CD14-positive monocyte (primary cell): ENCODE results near the gene SCCPDH. TPM values are rescaled to one million over a fixed set of nuclear protein-coding genes. Genes with fewer than 3 reads are reported as not detected.

Experiments used
- DNase-seq, 3 donors: peaks; one replicate each; pipeline ENCODE4 v3.0.0-alpha.2; 2011 to 2022
- H2AFZ ChIP-seq: 2 replicates; pipeline ENCODE4 v1.6.0; 2012; ENCODE audit warnings: mild to moderate bottlenecking, low read depth, low read length, inconsistent platforms; ENCODE audit not compliant: insufficient read depth, poor library complexity, severe bottlenecking
- H3K27ac ChIP-seq, 2 donors: 1 replicate in 1 of 2; 2 replicates in 1 of 2; pipeline ENCODE4 v1.5.1; 2012 to 2013; ENCODE audit warnings: low read length in 2 of 2, control low read depth in 1 of 2, inconsistent platforms in 1 of 2, low read depth in 1 of 2, mild to moderate bottlenecking in 1 of 2
- H3K27me3 ChIP-seq, 2 donors: one replicate each; pipeline versions ENCODE4 v1.6.0 to v1.6.1; 2011 to 2013; ENCODE audit warnings: low read length in 2 of 2; ENCODE audit not compliant: control insufficient read depth in 2 of 2, insufficient read depth in 2 of 2
- H3K36me3 ChIP-seq, 2 donors: replicated peaks in 1 of 2; 1 replicate in 1 of 2; 2 replicates in 1 of 2; pipeline versions ENCODE4 v1.5.1 to v1.6.1; 2012 to 2013; ENCODE audit warnings: low read length in 2 of 2, control low read depth in 1 of 2, inconsistent platforms in 1 of 2, mild to moderate bottlenecking in 1 of 2; ENCODE audit not compliant: insufficient read depth in 2 of 2, control insufficient read depth in 1 of 2
- H3K4me1 ChIP-seq, 2 donors: 1 replicate in 1 of 2; 2 replicates in 1 of 2; pipeline versions ENCODE4 v1.5.1 to v1.6.1; 2012 to 2013; ENCODE audit warnings: low read length in 2 of 2, control low read depth in 1 of 2, inconsistent platforms in 1 of 2, mild to moderate bottlenecking in 1 of 2, moderate library complexity in 1 of 2; ENCODE audit not compliant: insufficient read depth in 2 of 2, control insufficient read depth in 1 of 2
- H3K4me2 ChIP-seq: replicated peaks from 2 replicates; pipeline ENCODE3; 2012; ENCODE audit warnings: low read length, moderate library complexity, mild to moderate bottlenecking; ENCODE audit not compliant: poor library complexity, severe bottlenecking; ENCODE audit errors: extremely low read depth
- H3K4me3 ChIP-seq, 3 experiments: fragments of 200-600 bp in 1 of 3; sonication (generic) in 1 of 3; replicated peaks in 1 of 3; 1 replicate in 2 of 3; 2 replicates in 1 of 3; pipeline ENCODE4 v1.5.1; 2011 to 2013; ENCODE audit warnings: low read length in 3 of 3, mild to moderate bottlenecking in 3 of 3, control low read depth in 2 of 3, low read depth in 2 of 3, inconsistent platforms in 1 of 3, moderate library complexity in 1 of 3
- H3K79me2 ChIP-seq: 2 replicates; pipeline ENCODE4 v1.6.0; 2012; ENCODE audit warnings: mild to moderate bottlenecking, control low read depth, inconsistent platforms, low read length, moderate library complexity; ENCODE audit not compliant: insufficient read depth
- H3K9ac ChIP-seq: 2 replicates; pipeline ENCODE4 v1.6.0; 2017; ENCODE audit warnings: low read length, mild to moderate bottlenecking; ENCODE audit not compliant: insufficient read depth, poor library complexity, severe bottlenecking
- H3K9me3 ChIP-seq, 2 donors: replicated peaks in 1 of 2; 1 replicate in 1 of 2; 2 replicates in 1 of 2; pipeline versions ENCODE4 v1.5.1 to v1.6.1; 2012 to 2013; ENCODE audit warnings: low read length in 2 of 2, control low read depth in 1 of 2; ENCODE audit not compliant: control insufficient read depth in 1 of 2, insufficient read depth in 1 of 2
- H4K20me1 ChIP-seq: 2 replicates; pipeline ENCODE4 v1.6.0; 2012; ENCODE audit warnings: mild to moderate bottlenecking, low read length, control low read depth, moderate library complexity; ENCODE audit not compliant: insufficient read depth
- H3K27ac Mint-ChIP-seq, 7 donors: one replicate each; pipeline ENCODE4 v1.8.0; 2020; ENCODE audit warnings: mild to moderate bottlenecking in 7 of 7, mixed read lengths in 7 of 7, moderate library complexity in 6 of 7, inconsistent platforms in 2 of 7
- H3K27me3 Mint-ChIP-seq, 3 donors: one replicate each; pipeline ENCODE4 v1.8.0; 2021 to 2022; ENCODE audit warnings: low read depth in 3 of 3, mild to moderate bottlenecking in 3 of 3, mixed read lengths in 3 of 3, moderate library complexity in 3 of 3, inconsistent platforms in 1 of 3
- H3K36me3 Mint-ChIP-seq, 2 donors: one replicate each; pipeline ENCODE4 v1.8.0; 2020; ENCODE audit warnings: mixed read lengths in 2 of 2, inconsistent platforms in 1 of 2, mild to moderate bottlenecking in 1 of 2
- H3K4me1 Mint-ChIP-seq: one replicate; pipeline ENCODE4 v1.8.0; 2020; ENCODE audit warnings: mild to moderate bottlenecking, mixed read lengths
- H3K4me3 Mint-ChIP-seq, 2 donors: one replicate each; pipeline ENCODE4 v1.8.0; 2020; ENCODE audit warnings: mild to moderate bottlenecking in 2 of 2, mixed read lengths in 2 of 2, moderate library complexity in 1 of 2
- H3K9me3 Mint-ChIP-seq, 7 donors: one replicate each; pipeline ENCODE4 v1.8.0; 2020 to 2022; ENCODE audit warnings: mixed read lengths in 7 of 7, mild to moderate bottlenecking in 6 of 7, moderate library complexity in 6 of 7, inconsistent platforms in 2 of 7
- WGBS: methylation state at CpG from one replicate; pipeline ENCODE4 v1.1.5; 2013; ENCODE audit warnings: missing lambda C conversion rate; ENCODE audit not compliant: insufficient coverage; 5-methylcytosine and 5-hydroxymethylcytosine counted together
- intact Hi-C, 2 donors: fragments of 100-400 bp; cut with micrococcal nuclease; formaldehyde crosslinking; loops; one replicate each; pipeline versions ENCODE4 v1.15.0 to v1.15.1; 2023
- polyA plus RNA-seq, 3 donors: library from polyadenylated mRNA; depleted of rRNA in 1 of 3; unstranded in 2 of 3; stranded (reverse) in 1 of 3; fragments of 300-500 nt in 2 of 3; fragments of >200 nt in 1 of 3; fragmentation: Illumina TruSeq in 2 of 3; gene quantifications; 1 replicate in 2 of 3; 2 replicates in 1 of 3; pipeline ENCODE4 v1.2.3, GENCODE V29; 2012 to 2021
- TF ChIP-seq, protein P1 (sequence below): fragments of 200-600 bp; IDR thresholded peaks from one replicate; pipeline ENCODE4 v1.8.0; 2022; ENCODE audit warnings: antibody characterized with exemption, mild to moderate bottlenecking

The SCCPDH gene
- polyA plus RNA-seq, 3 donors, result 7.3 to 25.3 (median 22.7) TPM

DNA sequence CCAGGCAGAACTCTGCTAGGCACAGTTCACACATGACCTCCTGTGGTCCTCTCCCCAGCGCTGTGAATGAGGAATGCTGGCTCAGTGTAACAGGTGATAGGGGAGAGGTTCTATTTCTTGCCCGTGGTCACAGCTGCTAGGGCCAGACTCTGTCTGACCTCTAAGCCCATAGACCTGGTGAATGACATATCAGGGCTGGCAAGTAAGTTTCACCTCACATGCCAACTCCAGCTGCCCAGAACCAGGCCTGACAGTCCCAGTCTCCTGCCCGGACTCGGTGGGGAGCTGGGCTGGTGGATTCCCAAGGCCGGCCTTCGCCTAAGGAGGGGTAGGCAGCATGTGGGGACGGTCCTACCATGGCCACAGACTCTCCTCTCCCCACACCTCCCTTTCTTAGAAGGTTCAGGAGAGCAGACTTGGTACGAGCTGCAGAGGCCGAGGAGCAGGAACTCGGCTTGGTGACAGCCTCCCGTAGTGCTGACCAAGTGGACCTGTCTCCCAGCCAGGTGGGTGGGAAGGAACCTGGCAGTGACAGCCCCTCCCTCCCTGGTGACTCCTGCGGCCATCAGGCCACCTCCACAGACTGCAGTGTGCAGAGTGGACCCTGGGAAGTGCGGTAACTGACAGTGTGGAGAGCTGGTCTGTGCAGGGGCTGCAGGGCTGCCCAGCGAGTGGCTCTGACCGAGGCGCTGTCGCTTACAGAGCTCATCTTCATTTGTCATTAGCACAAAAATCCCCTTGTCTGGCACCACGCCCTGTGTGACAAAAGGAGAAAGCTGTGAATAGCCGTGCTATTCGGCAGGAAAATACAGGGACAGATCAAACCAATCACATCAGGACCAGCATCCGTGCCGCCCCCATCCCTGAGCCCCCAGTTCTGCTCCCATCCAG is 74.6 kb downstream of the SCCPDH start:
- no peak for DNase-seq
- H2AFZ ChIP-seq, result no peak overlapping the region
- no peaks in the 10 kb centered on the region for H3K27me3 ChIP-seq
- no peak overlapping the region for H3K9ac ChIP-seq
- no peak overlapping the region for H3K27ac ChIP-seq
- intact Hi-C loops, result no loop called here
- TF ChIP-seq, protein P1, sequence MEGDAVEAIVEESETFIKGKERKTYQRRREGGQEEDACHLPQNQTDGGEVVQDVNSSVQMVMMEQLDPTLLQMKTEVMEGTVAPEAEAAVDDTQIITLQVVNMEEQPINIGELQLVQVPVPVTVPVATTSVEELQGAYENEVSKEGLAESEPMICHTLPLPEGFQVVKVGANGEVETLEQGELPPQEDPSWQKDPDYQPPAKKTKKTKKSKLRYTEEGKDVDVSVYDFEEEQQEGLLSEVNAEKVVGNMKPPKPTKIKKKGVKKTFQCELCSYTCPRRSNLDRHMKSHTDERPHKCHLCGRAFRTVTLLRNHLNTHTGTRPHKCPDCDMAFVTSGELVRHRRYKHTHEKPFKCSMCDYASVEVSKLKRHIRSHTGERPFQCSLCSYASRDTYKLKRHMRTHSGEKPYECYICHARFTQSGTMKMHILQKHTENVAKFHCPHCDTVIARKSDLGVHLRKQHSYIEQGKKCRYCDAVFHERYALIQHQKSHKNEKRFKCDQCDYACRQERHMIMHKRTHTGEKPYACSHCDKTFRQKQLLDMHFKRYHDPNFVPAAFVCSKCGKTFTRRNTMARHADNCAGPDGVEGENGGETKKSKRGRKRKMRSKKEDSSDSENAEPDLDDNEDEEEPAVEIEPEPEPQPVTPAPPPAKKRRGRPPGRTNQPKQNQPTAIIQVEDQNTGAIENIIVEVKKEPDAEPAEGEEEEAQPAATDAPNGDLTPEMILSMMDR, result no peak
- no peak overlapping the region for H3K4me3 ChIP-seq
- 95% methylated on average over 15 of the region's 22 CpGs for WGBS
- H3K4me3 Mint-ChIP-seq, result no peak overlapping the region
- H3K27me3 Mint-ChIP-seq, result peaks cover 0 to 9% (median 8%) of the 10 kb centered on the region in 3 donors
- H3K4me2 ChIP-seq, result no peak overlapping the region
- H4K20me1 ChIP-seq, result no peaks in the 10 kb centered on the region
- peaks cover 2 to 14% (median 9%) of the 10 kb centered on the region in 7 donors for H3K9me3 Mint-ChIP-seq
- H3K27ac Mint-ChIP-seq, result peak overlapping the region in 1 of 7 donors; percentile 41
- H3K36me3 Mint-ChIP-seq, result no peaks in the 10 kb centered on the region
- peaks cover 9% of the 10 kb centered on the region for H3K4me1 Mint-ChIP-seq
- peaks cover 9% of the 10 kb centered on the region in 2 donors for H3K4me1 ChIP-seq
- no peaks in the 10 kb centered on the region for H3K36me3 ChIP-seq
- no peaks in the 10 kb centered on the region for H3K79me2 ChIP-seq
- peaks cover 0 to 6% of the 10 kb centered on the region in 2 donors for H3K9me3 ChIP-seq

DNA sequence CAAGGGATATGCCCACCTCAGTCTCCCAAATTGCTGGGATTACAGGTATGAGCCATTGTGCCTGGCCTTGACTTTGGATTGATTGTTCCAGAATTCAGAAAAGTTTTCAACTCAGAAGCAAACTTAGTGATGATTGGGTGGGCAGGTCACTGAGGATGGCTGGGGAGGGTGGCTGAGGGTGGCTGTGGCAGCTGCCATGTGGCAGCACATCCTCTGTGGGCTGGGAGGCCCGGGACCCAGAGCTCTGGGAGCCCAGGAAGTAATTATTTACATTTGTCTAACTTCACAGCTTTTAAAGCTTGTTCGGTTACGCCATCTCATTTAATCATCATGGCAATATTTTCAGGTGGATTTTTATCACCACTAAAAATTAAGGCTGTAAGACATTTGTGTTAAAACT is 76.1 kb downstream of the SCCPDH start:
- H3K9me3 ChIP-seq, result peaks cover 0 to 6% of the 10 kb centered on the region in 2 donors
- intact Hi-C loops, result no loop called here
- H3K4me3 ChIP-seq, result no peak overlapping the region
- Mint-ChIP-seq H3K27ac (no peak overlapping the region), H3K4me1 (no peaks in the 10 kb centered on the region), H3K27me3 (peaks cover 0 to 9% (median 8%) of the 10 kb centered on the region in 3 donors), H3K9me3 (peaks cover 2 to 14% (median 9%) of the 10 kb centered on the region in 7 donors), H3K4me3 (no peak overlapping the region), H3K36me3 (no peaks in the 10 kb centered on the region)
- H3K27ac ChIP-seq, result no peak overlapping the region
- no CpG with 5 or more reads among the region's 3 CpGs for WGBS
- H3K4me2 ChIP-seq, result no peak overlapping the region
- TF ChIP-seq, protein P1, result no peak
- no peaks in the 10 kb centered on the region for H3K4me1 ChIP-seq
- no peaks in the 10 kb centered on the region for H3K36me3 ChIP-seq
- no peak for DNase-seq
- H4K20me1 ChIP-seq, result no peaks in the 10 kb centered on the region
- H2AFZ ChIP-seq, result no peak overlapping the region
- H3K27me3 ChIP-seq, result no peaks in the 10 kb centered on the region
- H3K9ac ChIP-seq, result no peak overlapping the region
- no peaks in the 10 kb centered on the region for H3K79me2 ChIP-seq
